Measurements from ENCODE around the gene DENND4C.

Gene DENND4C

DNA sequence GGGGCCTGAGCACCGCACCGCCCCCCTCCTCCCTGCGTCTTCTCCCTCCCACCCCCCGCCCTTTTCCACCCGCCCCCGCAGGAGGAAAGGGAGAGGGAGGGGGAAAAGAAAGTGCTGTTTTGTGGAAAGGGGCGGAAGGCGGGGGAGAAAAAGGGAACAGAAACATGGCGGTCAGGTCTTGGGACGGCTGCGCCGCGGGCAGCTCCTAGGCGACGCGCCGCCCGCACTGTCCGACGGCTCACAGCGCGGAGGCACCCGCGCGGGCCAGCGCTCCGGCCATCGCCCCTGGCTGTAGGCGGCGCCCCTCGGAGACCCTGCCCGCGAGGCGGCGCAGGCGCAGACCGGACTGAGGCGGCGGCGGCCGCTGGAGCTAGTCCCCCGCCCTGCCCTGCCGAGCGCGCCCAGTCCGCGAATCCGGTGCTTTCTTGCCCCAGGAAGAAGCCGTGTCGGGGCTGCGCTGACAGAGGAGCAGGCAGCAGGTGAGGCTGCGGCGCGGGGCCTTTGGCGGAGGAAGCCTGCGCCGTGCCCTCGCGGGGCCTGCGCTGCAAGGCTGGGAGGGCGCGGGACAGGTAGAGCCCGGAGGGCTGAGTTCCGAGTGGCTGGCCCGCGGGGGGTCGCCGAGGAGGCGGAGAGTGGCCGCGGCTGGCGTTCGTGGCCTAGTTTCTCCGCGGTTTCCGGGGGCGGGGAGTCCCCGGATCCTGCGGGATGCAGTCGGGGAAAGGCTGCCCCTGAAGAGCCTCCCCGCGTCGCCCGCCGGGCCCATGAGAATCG, at the start of gene DENND4C:
Gene DENND4C, plus strand, starts transcription at position 339 of the 771 bp plus-strand sequence. CDS start 45,482 bp downstream, outside the sequence.
- H3K4me3 ChIP-seq (ENCODE audit: low read depth in 1 of 2, low read length in 2 of 2): peak within 1 kb of the TSS; percentile 65 to 85
- peak within 1 kb of the TSS; percentile 91 for H3K27ac ChIP-seq (ENCODE audit: low read length)

DNA sequence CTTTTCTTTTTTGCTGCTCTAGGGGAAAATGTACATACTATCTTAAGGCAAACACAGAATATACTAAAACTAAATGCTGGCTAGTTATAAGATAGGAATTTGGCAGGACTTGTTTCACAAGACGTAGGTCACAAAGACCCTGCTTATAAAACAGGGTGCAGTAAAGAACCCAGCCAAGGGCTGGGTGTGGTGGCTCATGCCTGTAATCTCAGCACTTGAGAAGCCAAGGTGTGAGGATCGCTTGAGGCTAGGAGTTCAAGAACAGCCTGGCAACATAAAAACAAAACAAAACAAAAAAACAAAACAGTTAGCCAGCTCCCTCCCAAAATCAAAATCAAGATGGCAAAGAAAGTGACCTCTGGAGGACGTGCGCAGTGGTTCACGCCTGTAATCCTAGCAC, 49.5 kb upstream of the DENND4C start:
- no peak for ATAC-seq (ENCODE audit: insufficient read depth, low read depth)
- Histone ChIP-seq H3K9ac (ENCODE audit: low read depth, low read length) (no peak overlapping the region), H3K27me3 (ENCODE audit: insufficient read depth, low read length, poor library complexity) (no peaks in the 10 kb centered on the region), H3K4me3 (ENCODE audit: low read depth in 1 of 2, low read length in 2 of 2) (no peak overlapping the region), H4K20me1 (ENCODE audit: insufficient read depth, low read length) (no peaks in the 10 kb centered on the region), H3K36me3 (ENCODE audit: insufficient read depth, low read length) (no peaks in the 10 kb centered on the region), H3K4me2 (ENCODE audit: insufficient read depth, low read length) (no peak overlapping the region), H3K27ac (ENCODE audit: low read length) (no peak overlapping the region), H3K9me3 (ENCODE audit: insufficient read depth, low read length, severe bottlenecking) (no peaks in the 10 kb centered on the region), H3K79me2 (ENCODE audit: insufficient read depth, low read length) (no peaks in the 10 kb centered on the region), H3K4me1 (ENCODE audit: insufficient read depth, low read length) (peaks cover 19% of the 10 kb centered on the region), H2AFZ (ENCODE audit: low read depth, low read length) (no peak overlapping the region)
- TF ChIP-seq EZH2 (IDR thresholded peaks at IDR 0.05; ENCODE audit: borderline replicate concordance, low read depth, low read length, severe bottlenecking): no peak
- TF ChIP-seq CTCF (IDR thresholded peaks at IDR 0.05; ENCODE audit: borderline replicate concordance, extremely low read depth, low read length, poor library complexity, severe bottlenecking): no peak
- no peak for DNase-seq

More for the DNA sequence above, at the start of gene DENND4C:
- DNase-seq: peak; percentile 81
- no peaks in the 10 kb centered on the region for H3K9me3 ChIP-seq (ENCODE audit: insufficient read depth, low read length, severe bottlenecking)
- peaks cover 16% of the 10 kb centered on the region; the same call in 1 of the 2 replicates for H4K20me1 ChIP-seq (ENCODE audit: insufficient read depth, low read length)
- peak within 1 kb of the TSS; percentile 97 for H2AFZ ChIP-seq (ENCODE audit: low read depth, low read length)
- H3K79me2 ChIP-seq (ENCODE audit: insufficient read depth, low read length): peaks cover 49% of the 10 kb centered on the region
- no peaks in the 10 kb centered on the region; the same call in 1 of the 2 replicates for H3K36me3 ChIP-seq (ENCODE audit: insufficient read depth, low read length)
- H3K4me1 ChIP-seq (ENCODE audit: insufficient read depth, low read length): peaks cover 36% of the 10 kb centered on the region
- H3K9ac ChIP-seq (ENCODE audit: low read depth, low read length): peak within 1 kb of the TSS; percentile 92
- peak; percentile 79 for ATAC-seq (ENCODE audit: insufficient read depth, low read depth)
- H3K4me2 ChIP-seq (ENCODE audit: insufficient read depth, low read length): peak within 1 kb of the TSS; percentile 97
- TF ChIP-seq EZH2 (IDR thresholded peaks at IDR 0.05; ENCODE audit: borderline replicate concordance, low read depth, low read length, severe bottlenecking) (no peak), CTCF (IDR thresholded peaks at IDR 0.05; ENCODE audit: borderline replicate concordance, extremely low read depth, low read length, poor library complexity, severe bottlenecking) (no peak)
- H3K27me3 ChIP-seq (ENCODE audit: insufficient read depth, low read length, poor library complexity): no peaks in the 10 kb centered on the region

DNA sequence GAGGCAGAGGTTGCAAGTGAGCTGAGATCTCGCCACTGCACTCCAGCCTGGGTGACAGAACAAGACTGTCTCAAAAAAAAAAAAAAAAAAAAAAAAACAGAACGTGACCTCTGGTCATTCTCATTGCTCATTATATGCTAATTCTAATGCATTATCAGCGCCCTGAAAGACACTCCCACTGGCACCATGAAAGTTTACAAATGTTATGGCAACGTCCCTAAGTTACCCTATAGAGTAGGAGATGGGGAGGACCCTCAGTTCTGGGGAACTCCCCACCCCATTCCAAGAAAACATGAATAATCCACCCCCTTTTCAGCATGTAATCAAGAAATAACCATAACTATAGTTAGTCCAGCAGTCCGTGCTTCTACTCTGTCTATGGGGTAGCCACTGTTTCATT, 48.9 kb upstream of the DENND4C start:
- Histone ChIP-seq H3K27ac (ENCODE audit: low read length) (no peak overlapping the region), H3K79me2 (ENCODE audit: insufficient read depth, low read length) (no peaks in the 10 kb centered on the region), H2AFZ (ENCODE audit: low read depth, low read length) (no peak overlapping the region), H3K9ac (ENCODE audit: low read depth, low read length) (no peak overlapping the region), H3K27me3 (ENCODE audit: insufficient read depth, low read length, poor library complexity) (no peaks in the 10 kb centered on the region), H3K4me1 (ENCODE audit: insufficient read depth, low read length) (peaks cover 19% of the 10 kb centered on the region), H3K9me3 (ENCODE audit: insufficient read depth, low read length, severe bottlenecking) (no peaks in the 10 kb centered on the region), H3K4me3 (ENCODE audit: low read depth in 1 of 2, low read length in 2 of 2) (no peak overlapping the region), H3K4me2 (ENCODE audit: insufficient read depth, low read length) (no peak overlapping the region), H4K20me1 (ENCODE audit: insufficient read depth, low read length) (no peaks in the 10 kb centered on the region), H3K36me3 (ENCODE audit: insufficient read depth, low read length) (no peaks in the 10 kb centered on the region)
- no peak for DNase-seq
- TF ChIP-seq EZH2 (IDR thresholded peaks at IDR 0.05; ENCODE audit: borderline replicate concordance, low read depth, low read length, severe bottlenecking) (no peak), CTCF (IDR thresholded peaks at IDR 0.05; ENCODE audit: borderline replicate concordance, extremely low read depth, low read length, poor library complexity, severe bottlenecking) (no peak)
- ATAC-seq (ENCODE audit: insufficient read depth, low read depth): no peak

All from DND-41 (cell line).